Measurements from ENCODE around the gene PDK2. TPM values are rescaled to one million over a fixed set of nuclear protein-coding genes. Genes with fewer than 3 reads are reported as not detected.

PDK2 gene
- total RNA-seq, 1 donor from 2014 or later, result 17.9 TPM

Other genes starting within 250 kb of the PDK2 start
- gene TAC4, start 247.3 kb upstream of the PDK2 start, total RNA-seq, result not detected in 2 replicates
- gene DLX4, start 126.2 kb upstream of the PDK2 start, total RNA-seq, result 0.17 TPM in 1 of 2 replicates, not detected in the other
- gene DLX3, start 100.1 kb upstream of the PDK2 start, total RNA-seq, result not detected in 2 replicates
- 23.4 and 23.7 TPM in 2 replicates for gene ITGA3, start 39.2 kb upstream of the PDK2 start, total RNA-seq
- 2.0 and 2.7 TPM in 2 replicates for gene SAMD14, start 34.8 kb downstream of the PDK2 start, total RNA-seq
- 179 and 183 TPM in 2 replicates for gene PPP1R9B, start 55.3 kb downstream of the PDK2 start, total RNA-seq
- gene SGCA, start 70.7 kb downstream of the PDK2 start, total RNA-seq, result 0.54 and 1.0 TPM in 2 replicates
- gene COL1A1, start 106.3 kb downstream of the PDK2 start, total RNA-seq, result 0.17 and 0.47 TPM in 2 replicates
- gene TMEM92, start 179.1 kb downstream of the PDK2 start, total RNA-seq, result 0.29 and 0.34 TPM in 2 replicates

Measured in T-helper 1 cell treated with Interleukin-12 subunit alpha and Interleukin-12 subunit beta and Interleukin-4 antibody, amounts not matched to agents 30 ng/mL and 1 ng/mL, for 36 hours (primary cell).